HCT116 (cell line): ENCODE data around the gene PSMD2. TPM values are rescaled to one million over a fixed set of nuclear protein-coding genes. Genes with fewer than 3 reads are reported as not detected.

Source experiments
- ATAC-seq: fragments of 200-7000 bp; cut with Tn5 transposase; 2 replicates; pipeline ENCODE4 v1.9.1; 2020; ENCODE audit warnings: mild to moderate bottlenecking, moderate library complexity
- BruUV-seq: library from RNA; stranded (reverse); fragments of 400-500 nt; replicated peaks from 2 replicates; lab custom pipeline; 2021; lab: Mats Ljungman, UMichigan
- CTCF ChIA-PET: fragments of 300-600 bp; sonication (Branson Sonifier 250); formaldehyde crosslinking; loops from one replicate; lab custom pipeline; 2021; ENCODE audit warnings: antibody characterized with exemption; lab: Charles Lee
- POLR2A ChIA-PET: fragments of 300-600, 350-600 bp; sonication (Branson Sonifier 250); formaldehyde crosslinking; loops from one replicate; lab custom pipeline; 2021; ENCODE audit warnings: antibody characterized with exemption; lab: Charles Lee
- RAD21 ChIA-PET, 2 experiments: fragments of 300-600 bp; sonication (Branson Sonifier 250); formaldehyde crosslinking; loops; one replicate each; lab custom pipeline; 2023; ENCODE audit warnings: low total read pairs in 2 of 2; ENCODE audit not compliant: uncharacterized antibody in 2 of 2, unreplicated experiment in 2 of 2, low non-redundant PET in 1 of 2; lab: Charles Lee
- DNase-seq: peaks from one replicate; pipeline ENCODE4 v3.0.0-alpha.2; 2010; ENCODE audit warnings: low read depth, low spot score
- H2AFZ ChIP-seq: fragments of 200-600 bp; shearing (Covaris generic), sonication (generic); 2 replicates; pipeline ENCODE4 v1.6.1; 2017; ENCODE audit warnings: low read depth, mixed run types, mixed read lengths, antibody characterized with exemption, low read length; ENCODE audit not compliant: poor library complexity, severe bottlenecking
- H3K27ac ChIP-seq: 2 replicates; pipeline ENCODE4 v1.5.1; 2012; ENCODE audit warnings: low read depth, low read length
- H3K27me3 ChIP-seq: fragments of 200-600 bp; sonication (generic); 2 replicates; pipeline ENCODE4 v1.6.1; 2016; ENCODE audit warnings: mixed run types, low read length, mixed read lengths; ENCODE audit not compliant: insufficient read depth
- H3K36me3 ChIP-seq, 2 experiments: fragments of 200-500 bp in 1 of 2; fragments of 200-600 bp in 1 of 2; sonication (Bioruptor generic) in 1 of 2; sonication (generic) in 1 of 2; 2 replicates each; pipeline versions ENCODE4 v1.5.1 to v1.6.1; 2014 to 2016; ENCODE audit warnings: low read length in 2 of 2, inconsistent platforms in 1 of 2, mixed read lengths in 1 of 2, mixed run types in 1 of 2; ENCODE audit not compliant: insufficient read depth in 2 of 2, control insufficient read depth in 1 of 2
- H3K4me1 ChIP-seq, 2 experiments: fragments of 200-600 bp in 1 of 2; sonication (generic) in 1 of 2; 2 replicates each; pipeline versions ENCODE4 v1.5.1 to v1.6.1; 2012 to 2017; ENCODE audit warnings: low read length in 2 of 2, inconsistent platforms in 1 of 2, mild to moderate bottlenecking in 1 of 2, mixed read lengths in 1 of 2, mixed run types in 1 of 2, moderate library complexity in 1 of 2; ENCODE audit not compliant: insufficient read depth in 2 of 2, control insufficient read depth in 1 of 2
- H3K4me2 ChIP-seq: fragments of 200-600 bp; sonication (generic); 2 replicates; pipeline ENCODE4 v1.6.1; 2017; ENCODE audit warnings: mixed run types, low read length, mixed read lengths
- H3K4me3 ChIP-seq, 2 experiments: fragments of 200-600 bp in 1 of 2; sonication (generic) in 1 of 2; replicated peaks in 1 of 2; 2 replicates each; pipeline ENCODE4 v1.5.1; 2011 to 2016; ENCODE audit warnings: low read length in 2 of 2, control low read depth in 1 of 2, low read depth in 1 of 2, mild to moderate bottlenecking in 1 of 2, mixed read lengths in 1 of 2, mixed run types in 1 of 2
- H3K79me2 ChIP-seq: fragments of 200-600 bp; sonication (generic); 2 replicates; pipeline ENCODE4 v1.6.1; 2017; ENCODE audit warnings: mild to moderate bottlenecking, mixed run types, low read length, moderate library complexity, mixed read lengths; ENCODE audit not compliant: insufficient read depth
- H3K9ac ChIP-seq: fragments of 200-600 bp; sonication (generic); 2 replicates; pipeline ENCODE4 v1.6.1; 2016; ENCODE audit warnings: low read length, mixed read lengths
- H3K9me2 ChIP-seq: fragments of 200-600 bp; sonication (generic), shearing (Covaris generic); 2 replicates; pipeline ENCODE4 v1.6.1; 2017; ENCODE audit warnings: mixed run types, mild to moderate bottlenecking, moderate library complexity; ENCODE audit not compliant: insufficient read depth
- H3K9me3 ChIP-seq, 2 experiments: fragments of 200-500 bp in 1 of 2; fragments of 200-600 bp in 1 of 2; sonication (Bioruptor generic) in 1 of 2; sonication (generic) in 1 of 2; 2 replicates each; pipeline ENCODE4 v1.6.1; 2014 to 2017; ENCODE audit warnings: low read length in 2 of 2, mixed read lengths in 2 of 2, inconsistent platforms in 1 of 2, low read depth in 1 of 2, mild to moderate bottlenecking in 1 of 2, mixed run types in 1 of 2, moderate library complexity in 1 of 2; ENCODE audit not compliant: control insufficient read depth in 1 of 2, insufficient read depth in 1 of 2
- H4K20me1 ChIP-seq: fragments of 200-600 bp; sonication (generic), shearing (Covaris generic); 2 replicates; pipeline ENCODE4 v1.6.1; 2017; ENCODE audit warnings: mixed run types, mild to moderate bottlenecking, moderate library complexity; ENCODE audit not compliant: insufficient read depth
- CEBPB ChIP-seq: IDR thresholded peaks from 2 replicates; pipeline ENCODE4 v1.6.1; 2012; ENCODE audit warnings: low read depth
- EZH2 ChIP-seq: fragments of 200-600 bp; sonication (generic); IDR thresholded peaks from 2 replicates; pipeline ENCODE4 v1.6.1; 2017; ENCODE audit warnings: antibody characterized with exemption, mixed run types
- FOSL1 ChIP-seq: IDR thresholded peaks from 2 replicates; pipeline ENCODE4 v1.6.1; 2012; ENCODE audit warnings: low read depth
- POLR2A ChIP-seq: IDR thresholded peaks from 2 replicates; pipeline ENCODE4 v1.7.0; 2011; ENCODE audit warnings: borderline replicate concordance; ENCODE audit not compliant: insufficient read depth, insufficient read length; ENCODE audit errors: extremely low read depth
- SP1 ChIP-seq: IDR thresholded peaks from 2 replicates; pipeline ENCODE4 v1.6.1; 2012; ENCODE audit warnings: low read depth
- SRF ChIP-seq: IDR thresholded peaks from 2 replicates; pipeline ENCODE4 v1.6.1; 2012; ENCODE audit warnings: low read depth
- TCF7L2 ChIP-seq: IDR thresholded peaks from 2 replicates; pipeline ENCODE4 v1.7.0; 2011; ENCODE audit warnings: borderline replicate concordance, inconsistent platforms; ENCODE audit not compliant: insufficient read depth, insufficient read length; ENCODE audit errors: extremely low read depth
- YY1 ChIP-seq: IDR thresholded peaks from 2 replicates; pipeline ENCODE4 v1.6.1; 2011; ENCODE audit warnings: low read length, low read depth, moderate library complexity, mild to moderate bottlenecking; ENCODE audit not compliant: insufficient replicate concordance; ENCODE audit errors: extremely low read depth
- intact Hi-C: fragments of 100-400 bp; cut with micrococcal nuclease; formaldehyde crosslinking; loops from 2 replicates; pipeline ENCODE4 v1.10.0; 2022
- total RNA-seq: library from RNA; stranded (reverse); gene quantifications from one replicate; pipeline ENCODE4 v1.2.1, GENCODE V29; 2021; ENCODE audit not compliant: unreplicated experiment
- TF ChIP-seq, protein P1 (sequence below): IDR thresholded peaks from 2 replicates; pipeline ENCODE4 v1.6.1; 2012; ENCODE audit warnings: low read depth
- TF ChIP-seq, protein P2 (sequence below): IDR thresholded peaks from 2 replicates; pipeline ENCODE4 v1.6.1; 2012
- TF ChIP-seq, protein P3 (sequence below), 3 experiments: fragments of 200-600 bp in 1 of 3; sonication (generic) in 1 of 3; IDR thresholded peaks in 2 of 3; conservative IDR thresholded peaks in 1 of 3; 2 replicates each; pipeline ENCODE4 v1.5.1; 2012 to 2017; ENCODE audit warnings: low read depth in 2 of 3, low read length in 2 of 3, antibody characterized with exemption in 1 of 3, borderline replicate concordance in 1 of 3, control low read depth in 1 of 3, mild to moderate bottlenecking in 1 of 3, mixed read lengths in 1 of 3, mixed run types in 1 of 3, moderate library complexity in 1 of 3; ENCODE audit not compliant: insufficient read depth in 1 of 3
- TF ChIP-seq, protein P4 (sequence below): IDR thresholded peaks from 2 replicates; pipeline ENCODE4 v1.6.1; 2012

The PSMD2 gene
- total RNA-seq, 1 experiment from 2014 or later, result 402 TPM

DNA sequence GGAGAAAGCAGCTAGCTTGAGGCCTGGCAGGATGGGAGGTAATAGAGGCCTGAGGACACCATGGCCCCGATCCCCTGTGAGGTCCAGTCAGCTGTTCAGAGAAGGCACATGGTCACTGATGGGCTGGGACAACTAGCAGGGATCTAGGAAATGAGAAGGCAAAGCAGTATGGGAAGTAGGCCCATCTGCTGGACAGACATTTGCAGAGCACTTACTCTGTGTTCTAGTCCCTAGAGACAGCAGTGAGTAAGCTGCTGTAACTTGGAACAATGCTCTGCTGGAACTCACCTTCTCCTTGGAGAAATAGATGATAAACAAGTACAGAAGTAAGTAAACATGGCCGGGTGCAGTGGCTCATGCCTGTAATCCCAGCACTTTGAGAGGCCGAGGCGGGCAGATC is 16.1 kb upstream of the PSMD2 start:
- BruUV-seq, result no TSS peak

More for the DNA sequence above, 16.1 kb upstream of the PSMD2 start:
- ATAC-seq, result no peak
- H3K4me2 ChIP-seq, result no peak overlapping the region
- CTCF ChIA-PET, result no interaction called here
- no peaks in the 10 kb centered on the region for H3K36me3 ChIP-seq
- H3K4me1 ChIP-seq, result no peaks in the 10 kb centered on the region
- H3K9me2 ChIP-seq, result no peaks in the 10 kb centered on the region
- no peak for TF ChIP-seq FOSL1
- TF ChIP-seq TCF7L2, result no peak
- TF ChIP-seq YY1, result no peak
- TF ChIP-seq, protein P1, sequence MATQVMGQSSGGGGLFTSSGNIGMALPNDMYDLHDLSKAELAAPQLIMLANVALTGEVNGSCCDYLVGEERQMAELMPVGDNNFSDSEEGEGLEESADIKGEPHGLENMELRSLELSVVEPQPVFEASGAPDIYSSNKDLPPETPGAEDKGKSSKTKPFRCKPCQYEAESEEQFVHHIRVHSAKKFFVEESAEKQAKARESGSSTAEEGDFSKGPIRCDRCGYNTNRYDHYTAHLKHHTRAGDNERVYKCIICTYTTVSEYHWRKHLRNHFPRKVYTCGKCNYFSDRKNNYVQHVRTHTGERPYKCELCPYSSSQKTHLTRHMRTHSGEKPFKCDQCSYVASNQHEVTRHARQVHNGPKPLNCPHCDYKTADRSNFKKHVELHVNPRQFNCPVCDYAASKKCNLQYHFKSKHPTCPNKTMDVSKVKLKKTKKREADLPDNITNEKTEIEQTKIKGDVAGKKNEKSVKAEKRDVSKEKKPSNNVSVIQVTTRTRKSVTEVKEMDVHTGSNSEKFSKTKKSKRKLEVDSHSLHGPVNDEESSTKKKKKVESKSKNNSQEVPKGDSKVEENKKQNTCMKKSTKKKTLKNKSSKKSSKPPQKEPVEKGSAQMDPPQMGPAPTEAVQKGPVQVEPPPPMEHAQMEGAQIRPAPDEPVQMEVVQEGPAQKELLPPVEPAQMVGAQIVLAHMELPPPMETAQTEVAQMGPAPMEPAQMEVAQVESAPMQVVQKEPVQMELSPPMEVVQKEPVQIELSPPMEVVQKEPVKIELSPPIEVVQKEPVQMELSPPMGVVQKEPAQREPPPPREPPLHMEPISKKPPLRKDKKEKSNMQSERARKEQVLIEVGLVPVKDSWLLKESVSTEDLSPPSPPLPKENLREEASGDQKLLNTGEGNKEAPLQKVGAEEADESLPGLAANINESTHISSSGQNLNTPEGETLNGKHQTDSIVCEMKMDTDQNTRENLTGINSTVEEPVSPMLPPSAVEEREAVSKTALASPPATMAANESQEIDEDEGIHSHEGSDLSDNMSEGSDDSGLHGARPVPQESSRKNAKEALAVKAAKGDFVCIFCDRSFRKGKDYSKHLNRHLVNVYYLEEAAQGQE, result no peak
- TF ChIP-seq EZH2, result no peak
- no peak for TF ChIP-seq SP1
- TF ChIP-seq, protein P2, sequence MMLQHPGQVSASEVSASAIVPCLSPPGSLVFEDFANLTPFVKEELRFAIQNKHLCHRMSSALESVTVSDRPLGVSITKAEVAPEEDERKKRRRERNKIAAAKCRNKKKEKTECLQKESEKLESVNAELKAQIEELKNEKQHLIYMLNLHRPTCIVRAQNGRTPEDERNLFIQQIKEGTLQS, result no peak
- TF ChIP-seq, protein P3, sequence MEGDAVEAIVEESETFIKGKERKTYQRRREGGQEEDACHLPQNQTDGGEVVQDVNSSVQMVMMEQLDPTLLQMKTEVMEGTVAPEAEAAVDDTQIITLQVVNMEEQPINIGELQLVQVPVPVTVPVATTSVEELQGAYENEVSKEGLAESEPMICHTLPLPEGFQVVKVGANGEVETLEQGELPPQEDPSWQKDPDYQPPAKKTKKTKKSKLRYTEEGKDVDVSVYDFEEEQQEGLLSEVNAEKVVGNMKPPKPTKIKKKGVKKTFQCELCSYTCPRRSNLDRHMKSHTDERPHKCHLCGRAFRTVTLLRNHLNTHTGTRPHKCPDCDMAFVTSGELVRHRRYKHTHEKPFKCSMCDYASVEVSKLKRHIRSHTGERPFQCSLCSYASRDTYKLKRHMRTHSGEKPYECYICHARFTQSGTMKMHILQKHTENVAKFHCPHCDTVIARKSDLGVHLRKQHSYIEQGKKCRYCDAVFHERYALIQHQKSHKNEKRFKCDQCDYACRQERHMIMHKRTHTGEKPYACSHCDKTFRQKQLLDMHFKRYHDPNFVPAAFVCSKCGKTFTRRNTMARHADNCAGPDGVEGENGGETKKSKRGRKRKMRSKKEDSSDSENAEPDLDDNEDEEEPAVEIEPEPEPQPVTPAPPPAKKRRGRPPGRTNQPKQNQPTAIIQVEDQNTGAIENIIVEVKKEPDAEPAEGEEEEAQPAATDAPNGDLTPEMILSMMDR (IDR thresholded peaks at IDR 0.05 in 2 of 3, conservative IDR thresholded peaks at IDR 0.05 in 1 of 3; ENCODE audit: borderline replicate concordance in 1 of 3, insufficient read depth in 1 of 3, low read depth in 2 of 3, low read length in 2 of 3), result no peak
- TF ChIP-seq SRF, result no peak
- no peak for TF ChIP-seq CEBPB
- TF ChIP-seq POLR2A, result no peak
- TF ChIP-seq, protein P4, sequence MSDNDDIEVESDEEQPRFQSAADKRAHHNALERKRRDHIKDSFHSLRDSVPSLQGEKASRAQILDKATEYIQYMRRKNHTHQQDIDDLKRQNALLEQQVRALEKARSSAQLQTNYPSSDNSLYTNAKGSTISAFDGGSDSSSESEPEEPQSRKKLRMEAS, result no peak
- no peak for DNase-seq
- POLR2A ChIA-PET, result no interaction called here
- no peaks in the 10 kb centered on the region for H3K9me3 ChIP-seq
- intact Hi-C loops, result loop anchor here (10.0 kb wide), 2 partner anchors 268 to 818 kb away; partner anchors contain the start of gene ABCC5
- no peaks in the 10 kb centered on the region for H3K79me2 ChIP-seq
- no peak overlapping the region for H3K4me3 ChIP-seq
- H4K20me1 ChIP-seq, result no peaks in the 10 kb centered on the region
- H3K27me3 ChIP-seq, result no peaks in the 10 kb centered on the region
- RAD21 ChIA-PET, result no interaction called here
- H2AFZ ChIP-seq, result no peak overlapping the region
- no peak overlapping the region for H3K27ac ChIP-seq
- H3K9ac ChIP-seq, result no peak overlapping the region
